ENCODE measurements around the gene MYOZ2. TPM values are rescaled to one million over a fixed set of nuclear protein-coding genes. Genes with fewer than 3 reads are reported as not detected.
"Not testable (repeated sequence)": the region's sequence is repeated elsewhere in the genome, so short reads cannot be mapped to it uniquely, and the experiment has no call there.

Gene MYOZ2
- total and polyA plus RNA-seq, 12 donors = 0.06 to 0.80 (median 0.22) TPM; not detected in 4

GRCh38 chr4:119162174-119162573 lies 26.5 kb downstream of the MYOZ2 start:
- no peak for DNase-seq
- Histone ChIP-seq H3K27me3 (no peaks in the 10 kb centered on the region), H3K27ac (no peak overlapping the region), H3K36me3 (replicated peaks in 1 of 2) (no peaks in the 10 kb centered on the region), H3K4me1 (replicated peaks in 1 of 2) (no peaks in the 10 kb centered on the region), H3K9me3 (replicated peaks in 1 of 3) (no peaks in the 10 kb centered on the region), H3K4me3 (no peak overlapping the region)
- intact Hi-C loops (cut with DNase I) = no loop called here
- TF ChIP-seq POLR2A (IDR thresholded peaks at IDR 0.05) = no peak
- 79 to 89% (median 85%) methylated on average over 5 of the region's 5 CpGs for WGBS, 4 donors

- H3K27ac ChIP-seq = no peak overlapping the region
These were observed 30.1 kb downstream of the MYOZ2 start for GRCh38 chr4:119165767-119166166.

GRCh38 chr4:119170195-119170594 lies 34.6 kb downstream of the MYOZ2 start:
- Histone ChIP-seq H3K27me3 (no peaks in the 10 kb centered on the region), H3K4me3 (no peak overlapping the region), H3K9me3 (replicated peaks in 1 of 3) (no peaks in the 10 kb centered on the region), H3K27ac (no peak overlapping the region), H3K4me1 (replicated peaks in 1 of 2) (no peaks in the 10 kb centered on the region), H3K36me3 (replicated peaks in 1 of 2) (no peaks in the 10 kb centered on the region)
- DNase-seq = no peak
- no peak for TF ChIP-seq POLR2A (IDR thresholded peaks at IDR 0.05)
- TF ChIP-seq CTCF (IDR thresholded peaks at IDR 0.05) = no peak
- intact Hi-C loops (cut with DNase I) = no loop called here

More at GRCh38 chr4:119165767-119166166, 30.1 kb downstream of the MYOZ2 start:
- DNase-seq = no peak
- 70 to 85% (median 80%) methylated on average over 3 of the region's 3 CpGs for WGBS, 4 donors
- intact Hi-C loops (cut with DNase I) = no loop called here
- TF ChIP-seq CTCF (IDR thresholded peaks at IDR 0.05) (no peak), POLR2A (IDR thresholded peaks at IDR 0.05) (no peak)
- Histone ChIP-seq H3K4me3 (no peak overlapping the region), H3K27me3 (no peaks in the 10 kb centered on the region), H3K9me3 (replicated peaks in 1 of 3) (no peaks in the 10 kb centered on the region), H3K4me1 (replicated peaks in 1 of 2) (no peaks in the 10 kb centered on the region), H3K36me3 (replicated peaks in 1 of 2) (no peaks in the 10 kb centered on the region)

- Histone ChIP-seq H3K36me3 (replicated peaks in 1 of 2) (no peaks in the 10 kb centered on the region), H3K4me1 (replicated peaks in 1 of 2) (no peaks in the 10 kb centered on the region), H3K27ac (no peak overlapping the region), H3K9me3 (replicated peaks in 1 of 3) (no peaks in the 10 kb centered on the region), H3K4me3 (no peak overlapping the region), H3K27me3 (no peaks in the 10 kb centered on the region)
- no peak for DNase-seq
- TF ChIP-seq CTCF (IDR thresholded peaks at IDR 0.05) (no peak), POLR2A (IDR thresholded peaks at IDR 0.05) (no peak)
- 78 to 84% (median 82%) methylated on average over 7 of the region's 7 CpGs for WGBS, 4 donors
- intact Hi-C loops (cut with DNase I) = no loop called here
These were observed 36.6 kb downstream of the MYOZ2 start for GRCh38 chr4:119172223-119172622.

- H3K36me3 ChIP-seq (replicated peaks in 1 of 2); DNase-seq; H3K27ac ChIP-seq; H3K9me3 ChIP-seq (replicated peaks in 1 of 3); intact Hi-C loops (cut with DNase I); H3K4me1 ChIP-seq (replicated peaks in 1 of 2); H3K4me3 ChIP-seq; H3K27me3 ChIP-seq: not testable (repeated sequence)
- 77 to 90% (median 89%) methylated on average over 6 to 30 of the region's 30 CpGs for WGBS, 4 donors
These were observed 38.2 kb downstream of the MYOZ2 start for GRCh38 chr4:119173729-119174361.
